ENCODE results near the gene SPATA21. TPM values are rescaled to one million over a fixed set of nuclear protein-coding genes. Genes with fewer than 3 reads are reported as not detected.
"Not testable (repeated sequence)": the region's sequence is repeated elsewhere in the genome, so short reads cannot be mapped to it uniquely, and the experiment has no call there.

SPATA21 gene
- total RNA-seq, 1 experiment from 2014 or later: not detected

- H3K23me2 ChIP-seq (ENCODE audit: insufficient read length, low read depth, low read length, poor library complexity, severe bottlenecking); H2BK120ac ChIP-seq (ENCODE audit: low read depth, low read length, poor library complexity, severe bottlenecking); H2BK15ac ChIP-seq (ENCODE audit: low read depth, low read length); H3K9ac ChIP-seq (ENCODE audit: extremely low read depth, insufficient read length, low read length); H3K18ac ChIP-seq (ENCODE audit: insufficient read length, low read depth, low read length); H3T11ph ChIP-seq (ENCODE audit: low read length); H2AFZ ChIP-seq (ENCODE audit: low read length); H2AK5ac ChIP-seq (ENCODE audit: insufficient read length, low read length); H4K5ac ChIP-seq (ENCODE audit: insufficient read length, low read depth, low read length); H3K27ac ChIP-seq (ENCODE audit: insufficient read length, low read depth, low read length); H4K91ac ChIP-seq (ENCODE audit: insufficient read length, low read depth, low read length); H4K8ac ChIP-seq (replicated peaks; ENCODE audit: insufficient read length, low read depth, low read length); H3K56ac ChIP-seq (ENCODE audit: insufficient read length, low read depth, low read length); H3K27me3 Mint-ChIP-seq (ENCODE audit: low read depth); H4K20me1 ChIP-seq (ENCODE audit: control insufficient read depth, insufficient read depth, insufficient read length); H3K14ac ChIP-seq (ENCODE audit: insufficient read depth, low read length); H3K23ac ChIP-seq (ENCODE audit: insufficient read length, low read depth, low read length); H2BK12ac ChIP-seq (ENCODE audit: insufficient read length, low read depth, low read length); H3K9me3 ChIP-seq (ENCODE audit: control insufficient read depth, low read depth, low read length); H3K4ac ChIP-seq (ENCODE audit: low read depth, low read length); H3K4me1 ChIP-seq (ENCODE audit: insufficient read depth, low read length); DNase-seq; H2BK20ac ChIP-seq (ENCODE audit: low read depth, low read length, poor library complexity, severe bottlenecking); H3K27me3 ChIP-seq (ENCODE audit: insufficient read depth, low read length); H2BK5ac ChIP-seq (ENCODE audit: insufficient read length, low read length); H3K79me1 ChIP-seq (ENCODE audit: insufficient read depth, low read depth, low read length, poor library complexity, severe bottlenecking); H3K4me2 ChIP-seq (ENCODE audit: insufficient read depth, insufficient read length, low read length); H3K9me3 Mint-ChIP-seq; H3K4me3 Mint-ChIP-seq; H3K79me2 ChIP-seq (ENCODE audit: insufficient read depth, low read length); H3K4me1 Mint-ChIP-seq: not testable (repeated sequence)
- Mint-ChIP-seq H3K36me3 (ENCODE audit: insufficient read depth in 1 of 3, low read depth in 3 of 3) (peaks cover 6 to 46% (median 35%) of the 10 kb centered on the region in 3 experiments), H3K27ac (peak overlapping the region in 1 of 3 experiments; percentile 59; a peak in 1 of 7 replicates)
- no CpG with 5 or more reads among the region's 2 CpGs for WGBS (ENCODE audit: extremely low coverage, insufficient read length, low lambda C conversion rate)
- peak; percentile 66 for TF ChIP-seq CTCF (conservative IDR thresholded peaks at IDR 0.05)
These were observed 37.7 kb upstream of the SPATA21 start for GRCh38 chr1:16474891-16475290.
